Measurements from ENCODE around the gene TRIM28. TPM values are rescaled to one million over a fixed set of nuclear protein-coding genes. Genes with fewer than 3 reads are reported as not detected.

TRIM28 gene
- total and polyA plus RNA-seq, 7 donors, result 84.8 to 236 (median 201) TPM

GRCh38 chr19:58513213-58513693 lies 30.6 kb upstream of the TRIM28 start:
- Histone ChIP-seq H3K27ac (peak overlapping the region; percentile 66 to 82 (median 78)), H3K4me1 (peaks cover 0 to 44% (median 37%) of the 10 kb centered on the region in 4 donors), H3K9me3 (no peaks in the 10 kb centered on the region), H3K36me3 (peaks cover 13 to 22% (median 16%) of the 10 kb centered on the region in 4 donors), H3K4me3 (peak overlapping the region in 1 of 4 donors; percentile 51), H3K27me3 (no peaks in the 10 kb centered on the region)
- WGBS, 2 donors, result 79 to 84% methylated on average over 10 of the region's 10 CpGs
- intact Hi-C loops (cut with DNase I), result no loop called here
- TF ChIP-seq POLR2AphosphoS5 (IDR thresholded peaks at IDR 0.05) (no peak), CTCF (IDR thresholded peaks at IDR 0.05) (no peak), EP300 (IDR thresholded peaks at IDR 0.05) (no peak), POLR2A (IDR thresholded peaks at IDR 0.05) (no peak)
- peak; percentile 66 for DNase-seq

GRCh38 chr19:58513694-58514563 lies 29.9 kb upstream of the TRIM28 start:
- TF ChIP-seq POLR2A (IDR thresholded peaks at IDR 0.05) (no peak), POLR2AphosphoS5 (IDR thresholded peaks at IDR 0.05) (peak; percentile 39 to 64 (median 62)), CTCF (IDR thresholded peaks at IDR 0.05) (peak; percentile 72 to 94 (median 78))
- Histone ChIP-seq H3K9me3 (no peaks in the 10 kb centered on the region), H3K27me3 (no peaks in the 10 kb centered on the region), H3K36me3 (peaks cover 13 to 22% (median 16%) of the 10 kb centered on the region in 4 donors), H3K4me1 (peaks cover 0 to 51% (median 44%) of the 10 kb centered on the region in 4 donors), H3K4me3 (peak overlapping the region; percentile 36 to 51 (median 50)), H3K27ac (peak overlapping the region; percentile 66 to 82 (median 78))
- intact Hi-C loops (cut with DNase I), result no loop called here
- 5 to 10% methylated on average over 66 of the region's 66 CpGs for WGBS, 2 donors
- DNase-seq, result peak; percentile 94

GRCh38 chr19:58514564-58515022 lies 29.3 kb upstream of the TRIM28 start:
- TF ChIP-seq POLR2AphosphoS5 (IDR thresholded peaks at IDR 0.05) (no peak), POLR2A (IDR thresholded peaks at IDR 0.05) (no peak), CTCF (IDR thresholded peaks at IDR 0.05) (no peak), EP300 (IDR thresholded peaks at IDR 0.05) (no peak)
- no peaks in the 10 kb centered on the region for H3K9me3 ChIP-seq
- H3K4me1 ChIP-seq, result peaks cover 0 to 51% (median 45%) of the 10 kb centered on the region in 4 donors
- H3K36me3 ChIP-seq, result peaks cover 13 to 22% (median 16%) of the 10 kb centered on the region in 4 donors
- H3K27me3 ChIP-seq, result no peaks in the 10 kb centered on the region
- H3K4me3 ChIP-seq, result peak overlapping the region; percentile 36 to 51 (median 50)
- WGBS, 2 donors, result 64 to 69% methylated on average over 3 of the region's 3 CpGs
- intact Hi-C loops (cut with DNase I), result no loop called here
- no peak for DNase-seq
- peak overlapping the region; percentile 66 to 82 (median 78) for H3K27ac ChIP-seq

- intact Hi-C loops (cut with DNase I), result no loop called here
- H3K4me1 ChIP-seq, result peaks cover 0 to 53% (median 49%) of the 10 kb centered on the region in 4 donors
- WGBS, 2 donors, result 93 to 97% methylated on average over 2 of the region's 2 CpGs
Observed at GRCh38 chr19:58515259-58515658, 28.6 kb upstream of the TRIM28 start.

More at GRCh38 chr19:58515259-58515658, 28.6 kb upstream of the TRIM28 start:
- Histone ChIP-seq H3K27me3 (no peaks in the 10 kb centered on the region), H3K36me3 (peaks cover 13 to 22% (median 16%) of the 10 kb centered on the region in 4 donors), H3K9me3 (no peaks in the 10 kb centered on the region), H3K27ac (peak overlapping the region in 1 of 4 donors; percentile 82), H3K4me3 (no peak overlapping the region)
- DNase-seq, result no peak
- TF ChIP-seq POLR2A (IDR thresholded peaks at IDR 0.05), result no peak
- TF ChIP-seq EP300 (IDR thresholded peaks at IDR 0.05), result no peak
- no peak for TF ChIP-seq CTCF (IDR thresholded peaks at IDR 0.05)
- TF ChIP-seq POLR2AphosphoS5 (IDR thresholded peaks at IDR 0.05), result no peak
